Thymus (tissue), 11 donors: Measurements from ENCODE around the gene LAMA5. TPM values are rescaled to one million over a fixed set of nuclear protein-coding genes. Genes with fewer than 3 reads are reported as not detected.

ENCODE experiments used
- DNase-seq, 9 donors: peaks; one replicate each; pipeline ENCODE4 v3.0.0-alpha.2; 2013; ENCODE audit warnings: low spot score in 9 of 9, low read depth in 6 of 9, missing footprints in 1 of 9
- H3K27ac ChIP-seq, 2 donors: one replicate each; pipeline ENCODE4 v1.5.1; 2013; ENCODE audit warnings: control low read depth in 1 of 2, low read depth in 1 of 2, low read length in 1 of 2, mild to moderate bottlenecking in 1 of 2, moderate library complexity in 1 of 2
- H3K27me3 ChIP-seq, 2 donors: one replicate each; pipeline ENCODE4 v1.5.1; 2013; ENCODE audit warnings: low read length in 1 of 2; ENCODE audit not compliant: control insufficient read depth in 2 of 2, insufficient read depth in 1 of 2
- H3K36me3 ChIP-seq, 2 donors: one replicate each; pipeline ENCODE4 v1.5.1; 2013; ENCODE audit warnings: low read length in 1 of 2, mild to moderate bottlenecking in 1 of 2, moderate library complexity in 1 of 2; ENCODE audit not compliant: control insufficient read depth in 2 of 2, insufficient read depth in 2 of 2
- H3K4me1 ChIP-seq, 2 donors: one replicate each; pipeline ENCODE4 v1.5.1; 2013; ENCODE audit warnings: low read length in 2 of 2; ENCODE audit not compliant: control insufficient read depth in 2 of 2, insufficient read depth in 2 of 2
- H3K4me3 ChIP-seq, 2 donors: one replicate each; pipeline ENCODE4 v1.5.1; 2013; ENCODE audit warnings: low read length in 2 of 2, control low read depth in 1 of 2, mild to moderate bottlenecking in 1 of 2
- H3K9me3 ChIP-seq, 2 donors: one replicate each; pipeline ENCODE4 v1.5.1; 2013; ENCODE audit warnings: low read length in 1 of 2, mild to moderate bottlenecking in 1 of 2; ENCODE audit not compliant: control insufficient read depth in 2 of 2, insufficient read depth in 1 of 2
- WGBS: extraction: QIAGEN DNeasy Blood & Tissue Kit; methylation state at CpG from one replicate; pipeline ENCODE4 v1.1.7; 2013; 5-methylcytosine and 5-hydroxymethylcytosine counted together
- polyA plus RNA-seq: library from polyadenylated mRNA; stranded (reverse); fragments of 200-250 nt; gene quantifications from one replicate; pipeline ENCODE4 v1.2.3, GENCODE V29; 2013
- total RNA-seq: library from RNA; stranded (reverse); fragments of 120-200 nt; gene quantifications from one replicate; pipeline ENCODE4 v1.2.4, GENCODE V29; 2013
- donor health status: healthy.

LAMA5 gene
- total and polyA plus RNA-seq, 2 donors, result 12.8 to 155 TPM

DNA sequence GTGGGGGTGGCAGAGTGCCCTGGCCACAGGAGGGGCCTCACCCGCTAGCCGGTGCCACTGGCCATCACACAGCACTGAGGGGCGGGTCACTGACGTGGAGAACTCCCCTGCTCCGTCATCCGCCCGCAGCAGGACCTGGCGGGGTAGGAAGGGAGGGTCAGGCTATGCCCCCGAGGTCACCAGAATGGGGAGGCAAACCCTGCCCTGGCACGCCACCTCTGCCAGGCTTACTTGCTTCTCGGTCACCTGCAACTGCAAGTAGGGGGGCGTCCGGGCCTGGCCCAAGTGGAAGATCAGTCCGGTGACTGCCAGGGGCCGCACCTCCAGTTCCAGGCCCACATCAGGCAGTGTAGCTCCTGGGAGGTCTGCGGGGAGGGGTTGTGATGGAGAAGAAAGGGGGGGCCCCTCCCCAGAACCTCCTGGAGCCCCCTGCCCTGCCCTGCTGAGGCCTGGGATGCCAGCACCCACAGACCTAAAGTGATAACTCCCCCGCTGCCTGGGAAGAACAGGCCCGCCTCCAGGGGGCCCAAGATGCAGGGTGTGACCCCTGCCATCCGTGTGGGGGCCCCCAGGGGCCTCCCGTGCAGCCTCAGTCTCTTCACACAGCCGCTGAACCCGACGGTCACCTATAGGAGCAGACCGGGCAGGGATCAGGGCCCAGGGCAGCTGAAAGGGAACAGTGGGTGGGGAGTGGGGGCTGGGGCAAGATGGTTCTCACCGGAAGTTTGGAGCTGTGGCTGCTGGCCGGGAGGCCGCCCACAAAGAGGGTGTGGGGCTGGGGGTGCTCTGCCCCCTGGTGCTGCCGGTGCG is 57.0 kb downstream of the LAMA5 start:
- Histone ChIP-seq H3K27ac (no peak overlapping the region), H3K4me3 (no peak overlapping the region), H3K4me1 (no peaks in the 10 kb centered on the region), H3K36me3 (peaks cover 41 to 47% of the 10 kb centered on the region in 2 donors), H3K9me3 (no peaks in the 10 kb centered on the region), H3K27me3 (no peaks in the 10 kb centered on the region)
- no peak for DNase-seq
- WGBS, result 93% methylated on average over 29 of the region's 29 CpGs

- H3K27ac ChIP-seq, result no peak overlapping the region
- no peaks in the 10 kb centered on the region for H3K9me3 ChIP-seq
- peaks cover 42 to 53% of the 10 kb centered on the region in 2 donors for H3K36me3 ChIP-seq
- no peak overlapping the region for H3K4me3 ChIP-seq
- 97% methylated on average over 26 of the region's 26 CpGs for WGBS
- H3K27me3 ChIP-seq, result no peaks in the 10 kb centered on the region
- peaks cover 2 to 6% of the 10 kb centered on the region in 2 donors for H3K4me1 ChIP-seq
- no peak for DNase-seq
Measured at GRCh38 chr20:62309198-62309944, 57.7 kb downstream of the LAMA5 start.

DNA sequence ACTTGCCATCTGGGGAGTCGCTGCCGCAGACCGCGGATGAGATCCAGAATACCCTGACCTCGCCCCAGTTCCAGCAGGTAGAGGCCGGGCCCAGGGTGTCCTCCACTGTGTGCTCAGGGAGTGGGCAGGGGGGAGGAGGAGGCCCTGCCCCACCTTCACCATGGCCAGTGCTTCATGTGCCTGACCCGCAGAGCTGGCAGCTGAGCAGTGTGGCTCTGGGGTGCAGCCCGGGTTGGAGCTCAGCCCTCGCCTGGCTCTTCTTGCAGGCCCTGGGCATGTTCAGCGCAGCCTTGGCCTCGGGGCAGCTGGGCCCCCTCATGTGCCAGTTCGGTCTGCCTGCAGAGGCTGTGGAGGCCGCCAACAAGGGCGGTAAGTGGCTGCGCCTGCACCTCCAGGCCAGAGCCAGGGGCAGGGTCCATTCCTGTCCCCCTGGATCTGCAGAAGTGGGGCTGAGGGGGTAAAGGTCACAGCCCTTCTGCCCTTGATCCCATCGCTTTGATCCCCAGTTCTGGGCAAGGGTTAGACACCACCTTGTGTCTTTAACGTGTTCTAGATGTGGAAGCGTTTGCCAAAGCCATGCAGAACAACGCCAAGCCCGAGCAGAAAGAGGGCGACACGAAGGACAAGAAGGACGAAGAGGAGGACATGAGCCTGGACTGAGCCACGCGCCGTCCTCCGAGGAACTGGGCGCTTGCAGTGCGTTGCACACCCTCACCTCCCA is 58.9 kb downstream of the LAMA5 start:
- no peak overlapping the region for H3K4me3 ChIP-seq
- DNase-seq, result no peak
- 97% methylated on average over 29 of the region's 29 CpGs for WGBS
- H3K4me1 ChIP-seq, result peaks cover 10 to 17% of the 10 kb centered on the region in 2 donors
- no peak overlapping the region for H3K27ac ChIP-seq
- H3K36me3 ChIP-seq, result peaks cover 42 to 53% of the 10 kb centered on the region in 2 donors
- no peaks in the 10 kb centered on the region for H3K27me3 ChIP-seq
- H3K9me3 ChIP-seq, result no peaks in the 10 kb centered on the region

- Histone ChIP-seq H3K4me3 (no peak overlapping the region), H3K27me3 (no peaks in the 10 kb centered on the region), H3K36me3 (peaks cover 42 to 53% of the 10 kb centered on the region in 2 donors), H3K9me3 (no peaks in the 10 kb centered on the region), H3K4me1 (peaks cover 10 to 17% of the 10 kb centered on the region in 2 donors), H3K27ac (no peak overlapping the region)
- WGBS, result 97% methylated on average over 42 of the region's 42 CpGs
- DNase-seq, result no peak
Measured at GRCh38 chr20:62307226-62308101, 59.6 kb downstream of the LAMA5 start.

DNA sequence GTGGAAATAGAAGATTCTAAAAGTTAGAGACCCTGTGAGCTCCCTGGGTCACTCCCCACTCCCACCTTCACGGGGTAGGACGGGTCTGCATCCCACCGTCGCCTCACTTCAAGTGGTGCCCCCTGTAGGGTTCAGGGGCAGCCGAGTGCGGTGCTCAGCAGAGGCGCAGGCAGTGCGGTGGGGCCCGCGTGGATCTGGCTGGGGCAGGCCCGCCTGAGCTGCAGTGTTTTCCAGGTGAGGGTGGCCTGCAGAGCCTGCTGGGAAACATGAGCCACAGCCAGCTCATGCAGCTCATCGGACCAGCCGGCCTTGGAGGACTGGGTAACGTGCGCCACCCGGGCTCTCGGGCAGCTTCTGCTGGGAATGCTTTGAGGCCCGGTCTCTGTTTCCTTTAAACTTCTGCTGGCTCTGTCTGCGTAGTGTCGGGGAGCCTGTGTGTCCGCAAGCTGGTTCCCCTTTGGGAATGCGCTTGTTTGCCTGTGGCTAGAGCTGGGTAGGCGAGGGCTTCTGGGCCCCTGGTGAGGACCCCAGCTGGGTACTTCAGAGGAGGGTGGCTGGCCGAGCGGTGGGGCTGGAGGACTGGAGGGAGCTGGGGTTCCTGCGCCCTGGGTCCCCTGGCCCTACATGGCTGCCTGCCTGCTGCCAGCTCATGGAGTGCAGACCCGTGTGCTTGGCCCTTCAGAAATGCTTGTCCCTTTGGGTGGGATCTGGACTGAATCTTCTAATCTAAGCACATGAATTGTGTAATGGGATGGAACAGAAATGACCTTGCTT is 60.5 kb downstream of the LAMA5 start:
- 95% methylated on average over 27 of the region's 27 CpGs for WGBS

DNA sequence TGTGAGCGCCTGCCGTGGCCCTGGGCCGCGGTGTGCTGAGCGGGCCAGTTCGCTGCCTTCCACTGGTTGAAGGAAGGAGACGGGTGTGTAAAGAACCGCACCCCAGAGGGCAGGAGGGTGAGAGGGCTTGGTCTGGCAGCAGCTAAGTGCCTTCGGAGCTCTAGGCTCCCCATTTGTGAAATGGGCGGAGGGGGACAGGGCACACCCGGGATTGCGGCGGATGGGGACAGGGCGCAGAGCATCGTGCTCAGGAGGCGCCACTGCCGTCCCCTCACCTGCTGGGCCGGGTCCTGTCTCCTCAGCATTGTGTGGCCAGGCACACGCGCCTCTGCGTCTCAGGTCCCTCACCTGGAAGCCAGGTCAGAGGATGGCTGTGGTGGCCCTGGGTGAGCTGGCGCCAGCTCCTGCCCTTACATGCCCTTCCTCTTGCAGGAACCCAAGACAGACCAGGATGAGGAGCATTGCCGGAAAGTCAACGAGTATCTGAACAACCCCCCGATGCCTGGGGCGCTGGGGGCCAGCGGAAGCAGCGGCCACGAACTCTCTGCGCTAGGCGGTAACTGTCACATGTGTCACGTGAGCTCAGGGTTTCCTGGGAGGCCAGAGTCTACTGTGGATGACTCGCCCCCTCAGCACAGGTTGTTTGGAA is 61.2 kb downstream of the LAMA5 start:
- 95% methylated on average over 33 of the region's 33 CpGs for WGBS
- Histone ChIP-seq H3K9me3 (no peaks in the 10 kb centered on the region), H3K27ac (no peak overlapping the region), H3K4me1 (peaks cover 10 to 17% of the 10 kb centered on the region in 2 donors), H3K36me3 (peaks cover 42 to 53% of the 10 kb centered on the region in 2 donors), H3K4me3 (no peak overlapping the region), H3K27me3 (no peaks in the 10 kb centered on the region)
- no peak for DNase-seq

More for the DNA sequence above, 60.5 kb downstream of the LAMA5 start:
- Histone ChIP-seq H3K27me3 (no peaks in the 10 kb centered on the region), H3K4me1 (peaks cover 10 to 17% of the 10 kb centered on the region in 2 donors), H3K4me3 (no peak overlapping the region), H3K36me3 (peaks cover 42 to 53% of the 10 kb centered on the region in 2 donors), H3K9me3 (no peaks in the 10 kb centered on the region), H3K27ac (no peak overlapping the region)
- DNase-seq, result no peak

GRCh38 chr20:62305149-62305764 is 61.9 kb downstream of the LAMA5 start:
- WGBS, result 93% methylated on average over 18 of the region's 18 CpGs
- no peaks in the 10 kb centered on the region for H3K27me3 ChIP-seq
- no peak overlapping the region for H3K27ac ChIP-seq
- peaks cover 42 to 53% of the 10 kb centered on the region in 2 donors for H3K36me3 ChIP-seq
- H3K9me3 ChIP-seq, result no peaks in the 10 kb centered on the region
- no peak overlapping the region for H3K4me3 ChIP-seq
- DNase-seq, result no peak
- H3K4me1 ChIP-seq, result peaks cover 10 to 17% of the 10 kb centered on the region in 2 donors
